ENCODE measurements around the gene GAL3ST2. TPM values are rescaled to one million over a fixed set of nuclear protein-coding genes. Genes with fewer than 3 reads are reported as not detected.
"Not testable (repeated sequence)": the region's sequence is repeated elsewhere in the genome, so short reads cannot be mapped to it uniquely, and the experiment has no call there.

GAL3ST2 gene
- total RNA-seq, 2 experiments from 2014 or later = 0.20 TPM; not detected in 1

GRCh38 chr2:241814393-241814642 lies 37.7 kb downstream of the GAL3ST2 start:
- no peak overlapping the region for H3K27ac Mint-ChIP-seq
- no peak for ATAC-seq
- CTCF ChIA-PET = no interaction called here

GRCh38 chr2:241814643-241815476 lies 38.2 kb downstream of the GAL3ST2 start:
- Mint-ChIP-seq H3K9me3 (ENCODE audit: low read depth) (no peaks in the 10 kb centered on the region), H3K27me3 (peaks cover 5% of the 10 kb centered on the region), H3K27ac (no peak overlapping the region), H3K4me3 (no peak overlapping the region), H3K36me3 (no peaks in the 10 kb centered on the region), H3K4me1 (peaks cover 6% of the 10 kb centered on the region)
- ATAC-seq (no peak), DNase-seq (no peak)
- CTCF ChIA-PET = no interaction called here

More at GRCh38 chr2:241814393-241814642, 37.7 kb downstream of the GAL3ST2 start:
- no peak overlapping the region for H3K4me3 Mint-ChIP-seq
- no peak for DNase-seq
- H3K4me1 Mint-ChIP-seq = peaks cover 6% of the 10 kb centered on the region
- H3K36me3 Mint-ChIP-seq = no peaks in the 10 kb centered on the region
- H3K27me3 Mint-ChIP-seq = peaks cover 5% of the 10 kb centered on the region
- H3K9me3 Mint-ChIP-seq (ENCODE audit: low read depth) = no peaks in the 10 kb centered on the region

- no peaks in the 10 kb centered on the region for H3K9me3 Mint-ChIP-seq (ENCODE audit: low read depth)
- peaks cover 5% of the 10 kb centered on the region for H3K27me3 Mint-ChIP-seq
- ATAC-seq (no peak), DNase-seq (no peak)
- H3K4me3 Mint-ChIP-seq = no peak overlapping the region
- H3K4me1 Mint-ChIP-seq = peaks cover 6% of the 10 kb centered on the region
- H3K36me3 Mint-ChIP-seq = no peaks in the 10 kb centered on the region
- H3K27ac Mint-ChIP-seq = no peak overlapping the region
- CTCF ChIA-PET = no interaction called here
Observed at GRCh38 chr2:241815477-241816430, 39.1 kb downstream of the GAL3ST2 start.

- no peak overlapping the region for H3K27ac Mint-ChIP-seq
- peaks cover 10% of the 10 kb centered on the region for H3K4me1 Mint-ChIP-seq
- no peaks in the 10 kb centered on the region for H3K9me3 Mint-ChIP-seq (ENCODE audit: low read depth)
- no peak for ATAC-seq
- no peak for DNase-seq
- no peak overlapping the region for H3K4me3 Mint-ChIP-seq
- H3K27me3 Mint-ChIP-seq = peaks cover 5% of the 10 kb centered on the region
- CTCF ChIA-PET = no interaction called here
- H3K36me3 Mint-ChIP-seq = no peaks in the 10 kb centered on the region
Observed at GRCh38 chr2:241816431-241817121, 40.0 kb downstream of the GAL3ST2 start.

GRCh38 chr2:241817126-241817820 lies 40.7 kb downstream of the GAL3ST2 start:
- H3K4me1 Mint-ChIP-seq = peaks cover 13% of the 10 kb centered on the region
- DNase-seq (peak; percentile 38), ATAC-seq (no peak)
- CTCF ChIA-PET = no interaction called here
- no peaks in the 10 kb centered on the region for H3K9me3 Mint-ChIP-seq (ENCODE audit: low read depth)
- peaks cover 3% of the 10 kb centered on the region for H3K27me3 Mint-ChIP-seq
- no peak overlapping the region for H3K27ac Mint-ChIP-seq
- no peak overlapping the region for H3K4me3 Mint-ChIP-seq
- H3K36me3 Mint-ChIP-seq = no peaks in the 10 kb centered on the region

GRCh38 chr2:241817821-241818215 lies 41.2 kb downstream of the GAL3ST2 start:
- H3K36me3 Mint-ChIP-seq; H3K9me3 Mint-ChIP-seq (ENCODE audit: low read depth); H3K4me3 Mint-ChIP-seq; DNase-seq; ATAC-seq; H3K27ac Mint-ChIP-seq; H3K27me3 Mint-ChIP-seq; CTCF ChIA-PET: not testable (repeated sequence)
- peaks cover 16% of the 10 kb centered on the region for H3K4me1 Mint-ChIP-seq

- CTCF ChIA-PET = no interaction called here
- Mint-ChIP-seq H3K9me3 (ENCODE audit: low read depth) (peaks cover 3% of the 10 kb centered on the region), H3K36me3 (peaks cover 3% of the 10 kb centered on the region), H3K27me3 (peaks cover 11% of the 10 kb centered on the region), H3K4me3 (no peak overlapping the region), H3K4me1 (peaks cover 16% of the 10 kb centered on the region), H3K27ac (no peak overlapping the region)
- DNase-seq (peak; percentile 29), ATAC-seq (no peak)
Observed at GRCh38 chr2:241818229-241818942, 41.8 kb downstream of the GAL3ST2 start.

GRCh38 chr2:241818943-241819270 lies 42.3 kb downstream of the GAL3ST2 start:
- DNase-seq = no peak

GRCh38 chr2:241819947-241820624 lies 43.5 kb downstream of the GAL3ST2 start:
- H3K27ac Mint-ChIP-seq, CTCF ChIA-PET, H3K4me3 Mint-ChIP-seq, H3K36me3 Mint-ChIP-seq, ATAC-seq: not testable (repeated sequence)
- H3K9me3 Mint-ChIP-seq (ENCODE audit: low read depth) = peaks cover 10% of the 10 kb centered on the region
- peak; percentile 26 for DNase-seq
- H3K27me3 Mint-ChIP-seq = peaks cover 20% of the 10 kb centered on the region
- H3K4me1 Mint-ChIP-seq = peaks cover 16% of the 10 kb centered on the region

More at GRCh38 chr2:241818943-241819270, 42.3 kb downstream of the GAL3ST2 start:
- Mint-ChIP-seq H3K4me3 (no peak overlapping the region), H3K36me3 (peaks cover 3% of the 10 kb centered on the region), H3K4me1 (peaks cover 17% of the 10 kb centered on the region), H3K27me3 (peaks cover 15% of the 10 kb centered on the region), H3K27ac (no peak overlapping the region), H3K9me3 (ENCODE audit: low read depth) (peaks cover 8% of the 10 kb centered on the region)
- CTCF ChIA-PET = no interaction called here
- ATAC-seq = no peak

- CTCF ChIA-PET = no interaction called here
- peaks cover 16% of the 10 kb centered on the region for H3K4me1 Mint-ChIP-seq
- H3K27me3 Mint-ChIP-seq = peaks cover 25% of the 10 kb centered on the region
- peaks cover 10% of the 10 kb centered on the region for H3K9me3 Mint-ChIP-seq (ENCODE audit: low read depth)
- H3K36me3 Mint-ChIP-seq = peaks cover 3% of the 10 kb centered on the region
- H3K27ac Mint-ChIP-seq = no peak overlapping the region
- DNase-seq = peak; percentile 34
- no peak overlapping the region for H3K4me3 Mint-ChIP-seq
- ATAC-seq = no peak
Observed at GRCh38 chr2:241820625-241821384, 44.2 kb downstream of the GAL3ST2 start.

- Mint-ChIP-seq H3K4me1 (peaks cover 16% of the 10 kb centered on the region), H3K27me3 (peaks cover 25% of the 10 kb centered on the region), H3K36me3 (peaks cover 3% of the 10 kb centered on the region), H3K4me3 (no peak overlapping the region), H3K27ac (no peak overlapping the region), H3K9me3 (ENCODE audit: low read depth) (peaks cover 13% of the 10 kb centered on the region)
- peak; percentile 38 for DNase-seq
- ATAC-seq = no peak
- CTCF ChIA-PET = no interaction called here
Observed at GRCh38 chr2:241821460-241822263, 45.0 kb downstream of the GAL3ST2 start.

Measured in activated CD8-positive, alpha-beta memory T cell treated with anti-CD3 and anti-CD28 coated beads, Interleukin-2, amount 10 ng/mL, durations not matched to agents 7 days and 5 days (primary cell).